Measurements from ENCODE around the gene MYO1B. TPM values are rescaled to one million over a fixed set of nuclear protein-coding genes. Genes with fewer than 3 reads are reported as not detected.

Gene MYO1B
- total RNA-seq, 1 experiment from 2014 or later: 58.5 TPM

DNA sequence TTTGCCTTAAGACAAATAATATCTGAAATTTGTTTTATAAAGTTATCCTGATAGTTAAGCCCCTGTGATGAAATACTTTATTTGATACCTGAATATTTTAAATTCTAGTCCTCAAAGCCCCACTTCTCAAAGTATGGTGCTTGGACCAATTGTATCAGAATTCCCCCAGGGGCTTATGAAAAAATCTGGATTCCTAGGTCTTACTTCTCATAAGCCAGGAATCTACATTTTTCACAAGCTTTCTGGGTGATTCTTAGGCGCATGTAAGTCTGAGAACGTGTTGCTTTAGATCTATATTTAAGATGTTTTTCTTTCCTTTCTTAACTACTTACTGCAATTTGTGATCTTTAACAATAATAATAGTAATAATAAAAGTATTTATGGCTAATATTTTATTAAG, 53.1 kb downstream of the MYO1B start:
- no peak for DNase-seq (ENCODE audit: low spot score)

DNA sequence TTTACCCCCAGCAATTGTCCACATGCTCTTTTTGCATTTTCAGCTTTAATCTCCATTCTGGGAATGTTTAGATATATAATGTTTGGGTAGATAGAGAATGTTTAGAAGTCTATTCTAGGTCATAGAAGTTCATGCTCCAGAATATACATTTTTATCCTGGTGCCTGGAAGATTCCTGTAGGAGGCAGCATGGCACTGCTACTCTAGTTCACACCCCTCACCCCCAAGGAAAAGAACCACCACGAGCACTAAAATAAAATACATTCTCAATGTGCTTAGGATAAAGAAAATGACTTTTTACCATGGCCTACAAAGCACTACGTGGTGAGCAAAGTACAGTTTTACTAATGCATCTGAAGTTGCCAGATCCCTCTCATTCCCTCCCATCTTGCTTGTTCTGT, 53.8 kb downstream of the MYO1B start:
- DNase-seq (ENCODE audit: low spot score): no peak

DNA sequence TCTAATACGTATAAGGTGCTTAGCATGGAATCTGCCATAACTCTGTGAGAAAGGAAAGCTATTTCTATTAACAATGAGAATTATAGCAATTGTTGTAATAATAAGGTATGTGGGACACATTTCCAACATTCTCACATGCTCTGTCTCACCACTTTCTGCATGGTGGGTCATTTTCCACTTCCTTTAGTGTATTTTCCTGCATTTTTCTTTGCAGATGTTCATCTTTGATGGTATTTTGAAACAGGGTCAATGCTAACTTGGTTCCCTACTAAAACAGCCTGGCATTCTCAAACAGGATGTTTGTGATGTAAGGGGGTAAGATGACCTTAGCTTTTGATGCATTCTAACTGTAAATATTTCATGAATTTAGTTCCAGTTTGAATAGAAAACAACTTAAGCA, 54.7 kb downstream of the MYO1B start:
- no peak for DNase-seq (ENCODE audit: low spot score)

DNA sequence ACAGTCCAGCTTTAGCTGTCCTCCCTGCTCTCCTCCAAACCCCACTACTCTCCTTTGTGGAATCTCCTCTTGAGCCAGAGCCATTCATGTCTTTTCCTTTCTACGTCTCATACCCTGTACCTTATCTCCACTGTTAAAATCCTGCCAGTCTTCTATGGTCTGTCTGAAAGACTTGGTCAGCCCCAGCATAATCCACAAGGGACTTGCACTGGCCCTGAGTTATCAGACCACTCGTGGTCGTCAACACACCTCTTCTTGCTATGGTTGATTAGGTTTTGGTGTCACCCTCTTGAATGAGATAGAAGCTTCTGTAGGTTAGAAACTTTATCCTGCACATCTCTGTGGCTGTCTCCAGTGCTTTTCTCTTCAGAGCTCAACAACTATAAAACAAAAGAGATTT, 56.8 kb downstream of the MYO1B start:
- no peak for DNase-seq (ENCODE audit: low spot score)

DNA sequence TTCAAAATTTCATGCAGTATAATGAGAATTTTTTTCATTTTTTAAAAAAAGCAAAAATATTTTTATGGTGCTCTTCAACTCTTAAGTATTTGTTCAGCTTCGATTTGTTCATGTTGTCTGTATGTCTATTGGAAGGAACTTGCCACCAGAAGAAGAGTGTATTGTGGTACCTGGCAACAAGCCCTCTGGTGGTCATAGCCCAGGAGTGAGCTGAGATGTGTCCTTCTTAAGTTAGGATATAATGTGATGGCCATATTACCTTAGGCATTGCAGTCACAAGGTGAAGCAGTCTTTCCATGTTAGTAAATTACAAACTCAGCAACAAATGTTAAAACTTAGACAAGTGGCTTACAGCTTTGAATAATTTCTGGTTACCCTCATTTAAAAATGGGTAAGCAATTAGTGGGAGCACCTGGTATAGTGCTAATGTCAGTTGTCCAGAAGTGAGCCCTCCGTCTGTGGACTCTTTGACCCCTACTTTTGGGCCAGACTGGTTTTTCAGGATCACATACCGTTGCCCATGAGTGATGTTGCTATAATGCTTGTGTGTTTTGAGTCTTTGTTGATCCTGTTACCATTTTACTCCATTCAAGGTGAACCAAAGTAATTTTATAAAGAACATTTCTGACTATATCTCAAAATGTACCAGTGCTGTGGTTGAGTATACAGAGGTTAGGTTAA, 57.4 kb downstream of the MYO1B start:
- DNase-seq (ENCODE audit: low spot score): no peak

DNA sequence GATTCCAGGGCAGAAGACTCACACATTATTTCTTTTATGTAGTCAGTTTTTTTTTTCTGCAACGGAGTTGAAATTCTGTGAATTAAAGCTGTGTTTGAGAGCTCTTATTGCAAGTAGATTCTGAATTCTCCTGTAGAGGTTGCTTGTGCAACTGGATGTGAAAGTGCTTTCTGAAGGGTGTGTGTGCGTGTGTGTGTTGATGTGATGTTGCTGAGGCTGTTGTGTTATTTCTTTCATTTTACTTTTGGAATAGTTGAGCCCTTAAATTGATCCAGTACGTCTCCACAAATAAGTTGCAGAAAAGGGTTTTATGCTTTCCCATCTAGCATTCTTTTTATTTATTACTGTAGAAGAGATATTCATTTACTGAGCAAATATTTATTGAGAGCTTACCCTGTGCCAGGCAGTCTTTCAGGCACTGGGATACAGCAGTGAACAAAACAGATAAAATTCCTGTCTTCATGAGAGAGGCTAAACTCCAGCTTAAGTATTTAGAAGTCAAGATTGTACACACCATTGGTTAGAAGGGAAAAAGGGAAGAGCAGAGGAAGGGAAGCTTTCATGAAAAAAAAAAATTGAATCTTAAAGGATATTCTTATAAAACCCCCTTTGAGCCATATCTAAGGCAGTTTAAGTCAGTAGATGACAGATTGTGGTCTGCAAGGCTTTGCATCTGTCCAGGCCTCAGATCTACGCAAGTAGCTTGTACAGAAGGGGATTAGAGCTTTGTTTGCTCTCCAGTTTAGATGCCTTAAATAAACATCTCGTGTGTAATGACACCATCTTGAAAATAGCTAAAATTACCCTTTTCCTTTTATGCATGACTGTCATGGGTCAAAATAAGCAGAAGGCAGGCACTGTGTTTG, 58.2 kb downstream of the MYO1B start:
- DNase-seq (ENCODE audit: low spot score): no peak

DNA sequence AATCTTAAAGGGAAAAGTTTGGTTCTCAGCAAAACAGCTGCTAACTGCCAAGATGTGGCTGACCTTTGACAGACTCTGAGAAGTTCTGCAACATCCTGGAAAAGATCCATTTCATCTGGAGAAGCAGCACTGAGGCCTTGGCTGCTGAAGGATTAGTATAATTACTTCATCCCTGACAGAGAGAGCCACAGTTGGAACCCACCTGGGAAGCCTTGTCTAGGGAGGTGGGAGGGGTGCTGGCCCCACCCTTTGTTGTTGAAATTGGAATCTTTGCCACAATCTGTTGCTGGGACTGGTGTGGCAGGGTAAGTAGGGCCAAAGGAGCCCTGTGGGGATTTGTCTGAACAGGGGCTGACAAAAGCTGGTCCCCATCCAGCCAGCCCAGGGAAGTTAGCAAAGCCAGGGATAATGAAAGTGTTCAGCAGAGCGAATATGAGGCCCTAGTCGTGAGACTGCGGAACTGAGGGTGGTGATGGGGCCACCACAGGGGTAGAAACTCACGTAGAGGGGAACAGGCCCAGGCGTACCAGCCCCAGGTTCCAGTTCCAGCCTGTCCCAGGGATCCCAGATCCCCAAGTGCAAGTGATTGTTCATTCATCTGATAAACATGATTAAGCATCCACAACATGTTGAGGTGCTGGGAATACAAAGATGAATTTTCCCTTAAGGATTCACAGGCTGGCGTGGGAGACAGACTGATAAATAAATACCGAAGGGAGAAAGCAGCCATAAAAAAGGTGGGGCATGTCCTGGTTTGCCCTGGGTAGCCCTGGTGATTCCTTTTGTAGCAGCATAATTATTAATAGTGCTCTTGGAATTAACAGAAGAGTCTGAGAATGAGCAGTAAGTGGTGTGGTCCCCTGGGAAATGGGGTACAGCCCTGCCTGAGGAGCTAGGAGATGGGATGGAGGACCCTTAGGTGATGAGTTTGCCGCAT, 60.0 kb downstream of the MYO1B start:
- peak; percentile 11 for DNase-seq (ENCODE audit: low spot score)

DNA sequence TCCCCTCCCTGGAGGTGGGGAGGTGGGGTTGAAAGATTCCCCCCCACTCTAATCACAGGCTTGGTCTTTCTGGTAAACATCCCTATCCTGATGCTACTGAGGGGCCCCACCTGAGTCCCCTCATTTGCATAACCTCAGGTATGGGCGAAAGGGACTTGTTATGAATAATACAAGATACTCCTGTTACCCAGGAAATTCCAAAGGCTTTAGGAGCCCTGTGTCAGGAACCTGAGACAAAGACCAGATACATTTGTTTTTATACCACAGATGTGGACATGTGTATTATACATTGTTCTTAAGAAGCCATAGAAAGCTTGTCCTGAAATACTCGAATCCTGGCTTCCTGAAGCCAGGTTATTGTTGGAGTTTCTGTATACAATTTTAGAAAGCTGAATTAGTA, 62.8 kb downstream of the MYO1B start:
- no peak for DNase-seq (ENCODE audit: low spot score)

DNA sequence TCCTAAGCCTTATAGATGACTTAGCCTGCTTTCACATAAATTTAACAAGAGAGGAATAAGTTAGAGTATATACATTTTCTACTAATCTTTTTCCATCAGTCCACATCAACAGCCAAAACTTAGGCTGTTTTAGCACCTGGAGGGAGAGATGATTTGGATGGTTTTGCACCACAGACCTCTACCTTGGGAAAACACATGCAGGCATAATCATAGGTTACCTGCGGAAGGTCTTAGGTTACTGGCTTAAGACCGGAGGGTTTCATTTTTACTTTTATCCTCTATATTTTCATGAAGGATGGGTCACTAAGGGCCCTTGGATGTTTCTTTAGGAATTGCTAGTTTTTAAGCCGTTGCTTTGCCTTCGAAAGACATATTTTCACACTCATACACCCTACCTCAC, 66.0 kb downstream of the MYO1B start:
- no peak for DNase-seq (ENCODE audit: low spot score)

DNA sequence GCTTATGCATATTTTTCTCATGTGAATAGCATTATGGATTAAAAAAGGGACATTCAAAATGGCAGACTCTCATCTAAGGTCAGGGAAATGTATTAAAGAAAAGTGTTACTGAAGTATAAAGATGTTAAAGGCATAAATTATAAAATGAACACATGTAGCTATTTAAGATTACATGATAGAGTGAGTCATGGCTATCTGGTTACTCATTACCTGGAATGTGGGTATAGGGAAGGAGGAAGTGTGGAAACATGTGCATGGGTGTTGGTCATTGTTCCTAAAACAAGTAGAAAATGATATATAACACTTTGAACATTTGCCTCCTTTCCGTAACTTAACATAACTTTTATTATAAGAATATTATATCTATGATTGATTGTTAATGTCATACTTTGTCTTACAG, 66.4 kb downstream of the MYO1B start:
- DNase-seq (ENCODE audit: low spot score): peak; percentile 51

DNA sequence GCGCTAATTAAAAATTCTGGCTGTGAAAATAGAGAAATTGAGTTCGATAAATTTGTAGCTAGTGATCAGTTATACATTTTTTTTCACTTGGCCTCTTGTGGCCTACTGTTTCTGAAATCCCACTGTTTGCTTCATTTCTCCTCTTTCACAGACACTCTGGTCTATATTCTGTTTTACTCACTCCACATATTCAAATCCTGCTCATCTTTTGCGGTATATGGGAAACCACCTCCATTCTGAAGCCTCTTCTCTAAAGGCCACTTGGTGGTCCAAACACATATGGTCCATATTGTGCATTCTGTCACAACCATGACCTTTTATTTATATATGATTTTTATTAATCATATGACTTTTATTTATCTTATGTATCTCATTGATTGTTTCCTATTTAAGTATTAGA, 67.0 kb downstream of the MYO1B start:
- DNase-seq (ENCODE audit: low spot score): no peak

DNA sequence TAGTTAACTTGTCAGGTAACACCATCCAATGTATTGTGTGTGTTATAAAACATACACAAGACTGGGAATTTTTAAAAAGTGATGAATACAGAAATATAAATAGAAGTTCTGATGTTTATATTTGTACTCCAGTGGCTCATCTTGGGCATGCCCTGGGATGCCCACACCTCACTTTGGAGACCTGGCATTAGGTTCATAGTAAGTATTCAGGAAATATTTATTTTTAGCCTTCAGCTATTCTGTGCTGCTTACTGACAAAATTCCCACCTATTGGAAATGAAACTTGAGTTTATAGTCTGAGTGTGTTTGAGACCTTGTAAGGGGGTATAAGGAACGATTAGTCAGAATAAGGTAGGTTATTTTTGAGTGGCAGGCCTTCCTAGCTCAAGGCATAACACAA, 67.5 kb downstream of the MYO1B start:
- no peak for DNase-seq (ENCODE audit: low spot score)

DNA sequence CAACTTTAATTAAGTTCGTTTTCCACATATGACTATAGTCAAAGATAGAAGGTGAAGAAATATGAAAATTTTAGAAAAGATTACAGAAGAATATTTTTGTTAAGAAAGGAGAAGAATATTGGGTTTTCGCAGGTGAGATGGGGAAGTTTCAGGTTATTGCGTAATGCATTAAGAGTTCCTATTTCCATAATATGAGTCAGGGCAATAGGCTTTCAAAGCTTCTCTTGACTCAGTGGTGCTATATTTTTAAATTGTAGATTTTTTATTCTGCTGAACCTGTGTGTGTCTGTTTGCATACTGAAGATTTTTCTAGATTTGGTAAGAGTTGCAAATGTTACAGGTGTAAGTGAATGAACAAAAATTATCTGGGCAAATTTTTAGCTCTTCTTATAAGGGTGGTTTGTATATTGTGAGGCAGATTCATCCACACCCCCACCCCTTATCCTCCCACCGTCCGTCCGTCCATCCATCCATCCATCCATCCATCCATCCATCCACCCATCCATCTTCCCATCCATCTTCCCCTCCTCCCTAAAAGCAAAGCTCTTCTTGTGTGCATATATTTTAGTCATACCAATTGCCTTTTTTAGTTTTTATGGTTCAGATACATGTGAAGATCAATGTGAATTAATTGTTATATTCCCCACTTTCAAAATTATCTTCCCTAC, 69.6 kb downstream of the MYO1B start:
- DNase-seq (ENCODE audit: low spot score): no peak

DNA sequence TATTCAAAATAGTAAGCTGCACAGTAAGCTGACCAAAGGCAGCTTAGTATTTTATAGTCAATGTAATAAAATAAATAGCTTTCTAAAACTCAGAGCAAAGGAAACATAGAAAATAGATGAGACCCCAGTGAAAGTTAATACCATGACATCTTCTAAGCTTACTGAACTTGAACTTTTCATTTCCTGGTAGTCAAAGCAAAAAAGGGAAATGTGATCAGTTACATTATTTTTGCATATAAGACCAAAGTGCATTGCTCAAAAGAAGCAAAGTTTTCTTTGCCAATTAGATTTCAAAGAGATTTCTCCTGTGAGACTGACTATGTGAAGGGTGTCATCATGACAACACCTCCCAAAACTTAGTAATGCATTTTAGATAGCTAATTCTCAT, 70.2 kb downstream of the MYO1B start:
- no peak for DNase-seq (ENCODE audit: low spot score)

DNA sequence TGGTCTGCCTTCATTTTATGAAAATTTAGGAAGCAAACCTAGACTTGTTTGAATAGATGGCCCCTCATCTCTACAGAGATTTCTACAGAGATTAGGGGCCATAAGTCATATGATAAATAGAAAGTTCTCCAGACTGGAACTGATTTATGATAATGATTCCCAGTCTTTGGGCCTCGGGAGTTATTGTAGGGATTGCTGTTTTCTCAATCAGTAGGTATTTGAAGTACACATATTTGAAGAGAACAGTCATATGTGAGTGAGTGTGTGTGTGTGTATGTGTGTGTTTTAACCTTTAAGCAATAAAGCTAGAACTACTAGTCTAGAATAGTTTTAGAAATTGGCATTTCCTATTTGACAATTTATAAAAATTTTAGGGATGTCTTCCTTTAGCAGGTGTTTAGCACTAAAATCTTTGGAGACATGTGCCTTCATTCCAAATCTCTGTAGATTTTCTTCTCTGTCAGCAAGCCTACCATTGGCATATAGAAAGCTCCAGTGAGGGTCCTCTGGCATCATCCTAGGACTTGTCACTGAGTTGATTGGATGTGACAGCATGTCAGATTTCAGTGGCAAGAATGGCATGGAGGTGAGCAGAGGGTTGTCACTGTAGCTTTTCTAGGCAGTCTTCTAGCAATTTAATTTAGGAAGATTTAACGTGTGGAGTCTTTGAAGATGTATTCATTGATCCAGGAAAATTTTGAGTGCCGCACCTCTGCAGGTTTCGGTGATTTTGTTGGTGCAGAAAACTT, 71.2 kb downstream of the MYO1B start:
- no peak for DNase-seq (ENCODE audit: low spot score)

DNA sequence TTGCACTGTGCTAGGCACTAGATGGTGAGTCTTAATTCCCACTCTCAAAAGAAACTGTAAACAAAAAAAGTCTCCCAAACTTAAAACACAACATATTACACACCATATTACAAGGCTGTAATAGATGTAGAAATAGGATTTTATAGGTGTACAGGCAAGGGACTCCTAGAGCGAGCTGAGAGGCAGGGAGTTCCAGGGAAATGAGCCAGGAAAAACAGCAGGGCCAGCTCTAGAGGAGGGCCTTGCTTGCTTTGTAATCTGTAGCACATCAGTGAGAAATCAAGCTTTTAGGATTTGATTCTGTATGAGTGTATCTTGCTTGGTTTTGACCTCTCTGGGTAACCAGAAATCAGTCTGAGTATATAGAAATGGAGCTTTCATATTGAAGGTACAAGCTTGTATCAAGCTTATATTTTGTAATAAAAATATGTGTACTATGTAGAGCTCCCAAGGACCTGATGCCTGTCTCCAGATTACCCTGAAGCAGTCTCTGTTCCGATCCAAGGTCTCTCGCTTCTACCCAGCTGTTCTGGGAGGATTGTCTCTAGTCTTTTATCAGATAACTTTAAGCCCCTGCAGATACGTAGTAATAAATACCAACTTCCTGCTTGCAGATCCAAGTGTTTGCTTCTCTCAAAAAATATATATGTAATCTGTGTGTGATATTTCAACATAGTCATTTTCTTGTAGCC, 73.0 kb downstream of the MYO1B start:
- DNase-seq (ENCODE audit: low spot score): no peak

DNA sequence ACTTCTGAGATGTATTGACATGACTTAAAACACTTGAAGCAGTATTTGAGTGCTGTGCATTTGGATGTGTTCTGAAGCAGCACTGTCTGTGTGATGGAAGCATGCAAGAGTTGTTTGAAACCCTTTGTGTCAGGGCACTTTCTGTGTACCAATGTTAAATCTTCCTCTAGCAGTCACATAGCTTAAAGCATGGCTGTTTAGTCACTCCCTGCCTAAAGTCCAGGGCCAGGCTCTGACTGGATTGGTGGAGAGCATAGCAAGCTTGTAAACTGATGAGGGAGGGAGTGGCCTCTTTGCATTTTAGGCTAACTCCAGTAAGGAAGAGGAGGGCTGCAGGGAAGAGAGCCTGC, 73.5 kb downstream of the MYO1B start:
- DNase-seq (ENCODE audit: low spot score): peak; percentile 27

DNA sequence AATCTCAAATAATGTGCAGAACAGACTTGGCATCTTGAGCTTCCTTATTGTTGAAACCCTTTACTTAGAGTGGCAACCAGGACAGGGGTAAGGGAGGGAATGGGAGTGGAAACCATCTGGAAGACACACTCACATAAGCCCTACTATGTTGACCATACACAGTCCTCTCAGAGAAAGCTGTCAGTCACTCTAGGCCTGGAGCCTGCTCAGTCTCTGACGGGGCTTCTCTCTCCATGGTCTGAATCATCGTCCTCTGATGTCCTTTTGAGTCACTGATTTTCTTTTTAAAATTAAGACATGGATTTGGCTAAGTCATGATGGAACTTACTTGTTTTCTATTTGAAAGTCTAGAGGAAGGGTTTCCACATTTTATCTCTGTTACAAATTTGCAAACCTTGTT, 74.0 kb downstream of the MYO1B start:
- DNase-seq (ENCODE audit: low spot score): no peak

DNA sequence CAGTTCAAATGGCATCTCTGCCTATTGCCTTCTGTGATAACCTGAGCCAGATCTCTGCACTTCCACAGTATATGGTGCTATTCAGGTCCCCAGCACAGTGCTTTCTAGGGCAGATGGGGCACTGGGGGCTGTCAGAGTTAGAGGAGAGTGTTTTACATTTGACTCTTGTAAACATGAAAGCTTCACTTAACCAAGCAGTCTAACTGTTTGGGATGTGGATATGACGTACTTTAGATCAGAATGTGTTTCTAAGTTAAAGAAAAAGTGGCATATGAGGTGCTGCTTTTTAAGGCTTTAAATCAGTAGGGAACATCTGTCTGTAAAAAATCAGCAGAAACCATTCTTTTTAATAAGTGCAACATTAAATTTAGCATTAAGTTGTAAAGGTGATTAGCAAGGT, 75.7 kb downstream of the MYO1B start:
- no peak for DNase-seq (ENCODE audit: low spot score)

DNA sequence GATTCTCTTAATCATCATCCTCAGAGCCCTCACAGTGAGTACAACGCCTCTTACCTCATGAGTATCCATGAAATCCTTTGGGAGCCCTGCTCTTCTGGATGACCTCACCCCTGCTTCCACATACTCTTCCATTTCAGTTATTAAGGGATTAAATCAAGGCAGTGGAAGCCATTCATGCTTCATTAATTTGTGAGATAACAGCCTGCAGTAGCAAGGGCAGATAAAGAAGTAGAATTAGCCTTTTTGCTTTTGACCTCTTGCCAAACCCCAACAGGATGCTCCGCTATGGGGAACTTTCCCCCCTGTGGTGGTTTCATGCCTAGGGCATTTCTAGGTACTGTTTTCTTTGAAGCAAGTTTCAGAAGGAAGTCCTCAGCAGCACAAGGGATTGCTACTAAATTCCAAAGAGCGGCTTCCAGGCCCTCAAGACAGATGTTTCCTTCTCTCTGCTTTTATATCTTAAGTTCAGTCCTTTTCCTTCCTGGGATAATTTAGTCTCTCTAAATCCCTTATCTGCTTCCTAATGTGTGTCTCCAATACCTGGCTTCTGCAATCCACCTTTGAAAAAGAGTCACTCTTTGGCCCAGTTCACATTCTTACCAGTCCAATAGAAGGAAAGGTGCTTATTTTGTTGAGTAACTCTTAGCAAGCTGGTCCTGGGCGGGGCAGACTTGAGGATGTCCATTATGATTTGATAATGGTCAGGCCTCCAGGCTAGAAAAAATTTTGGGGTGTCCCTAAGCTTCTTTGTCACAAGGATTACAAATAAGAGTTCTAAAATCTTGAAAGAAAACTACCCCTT, 76.9 kb downstream of the MYO1B start:
- peak; percentile 66 for DNase-seq (ENCODE audit: low spot score)
